ENCODE results near the gene TMEM30B.

TMEM30B gene

DNA sequence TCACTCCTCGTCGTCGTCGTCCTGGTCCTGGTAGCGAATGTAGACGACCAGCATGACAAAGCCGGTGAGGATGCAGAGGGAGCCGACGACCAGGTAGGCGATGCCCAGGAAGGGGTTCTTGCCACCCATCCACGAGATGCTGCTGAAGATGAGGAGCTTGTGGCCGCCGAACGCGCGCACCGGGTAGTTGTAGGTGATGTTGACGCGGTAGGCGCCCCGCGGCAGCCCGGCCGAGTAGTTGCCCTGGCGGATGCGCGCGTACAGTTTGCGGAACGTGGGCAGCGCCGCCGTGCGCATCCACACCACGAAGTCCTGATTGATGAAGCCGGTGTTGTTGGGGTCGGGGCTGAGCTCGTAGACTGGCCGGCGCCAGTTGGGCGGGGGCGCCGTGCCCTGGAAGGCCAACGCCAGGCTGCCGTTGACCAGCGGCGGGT is 1.0 kb downstream of the TMEM30B start:
- H3K27me3 ChIP-seq (ENCODE audit: control insufficient read depth in 1 of 2, insufficient read depth in 2 of 2, low read length in 2 of 2): peaks cover 10 to 25% of the 10 kb centered on the region in 2 donors

DNA sequence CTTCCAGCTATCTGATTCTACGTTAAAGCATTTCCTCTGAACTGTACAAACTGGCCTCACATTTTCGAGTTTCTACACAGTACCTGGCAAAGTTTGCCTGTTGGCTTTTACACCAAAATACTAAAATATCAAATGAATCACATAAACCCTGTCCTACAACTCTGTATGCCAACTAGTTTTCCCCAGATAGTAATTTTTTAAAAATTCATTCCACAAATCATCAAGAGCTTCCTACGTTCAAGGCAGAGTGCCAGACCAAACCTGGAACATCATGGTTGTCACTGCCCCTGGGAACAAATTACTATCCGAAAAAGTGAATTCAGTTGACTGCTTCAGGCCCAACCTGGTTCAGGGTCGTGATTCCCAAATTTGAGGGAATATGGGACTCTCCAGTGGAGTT is 2.1 kb downstream of the TMEM30B start:
- Histone ChIP-seq H3K27me3 (ENCODE audit: control insufficient read depth in 1 of 2, insufficient read depth in 2 of 2, low read length in 2 of 2) (peaks cover 10 to 25% of the 10 kb centered on the region in 2 donors), H3K27ac (ENCODE audit: low read depth, low read length) (no peak overlapping the region)

More for the DNA sequence above, 1.0 kb downstream of the TMEM30B start:
- Histone ChIP-seq H3K4me3 (ENCODE audit: low read depth in 1 of 2, low read length in 2 of 2) (peak overlapping the region; percentile 30), H3K27ac (ENCODE audit: low read depth, low read length) (no peak overlapping the region), H3K4me1 (ENCODE audit: insufficient read depth, low read length) (no peaks in the 10 kb centered on the region), H3K9ac (ENCODE audit: low read length) (no peak overlapping the region), H3K36me3 (ENCODE audit: insufficient read depth, low read length) (no peaks in the 10 kb centered on the region), H3K9me3 (ENCODE audit: low read length) (no peaks in the 10 kb centered on the region)

DNA sequence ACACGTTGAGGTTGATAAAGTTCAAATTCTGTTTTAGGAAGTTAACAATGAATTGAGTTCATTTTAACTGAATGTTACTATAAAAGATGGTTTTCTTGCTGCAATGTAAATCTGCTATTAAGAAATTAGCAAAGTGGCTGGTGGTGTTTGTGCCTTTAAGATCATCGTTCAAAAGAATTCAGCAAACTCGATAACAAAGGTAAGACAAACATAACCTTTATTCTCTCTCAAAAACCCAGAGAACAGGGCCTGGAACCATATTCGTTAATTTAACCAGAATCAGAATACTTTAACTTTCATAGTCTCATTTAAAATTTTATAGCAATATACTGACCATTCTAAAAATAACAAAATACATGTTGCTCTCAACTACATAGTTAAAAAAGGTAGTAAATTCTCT is 3.4 kb downstream of the TMEM30B start:
- Histone ChIP-seq H3K27ac (ENCODE audit: low read depth, low read length) (no peak overlapping the region), H3K9me3 (ENCODE audit: low read length) (no peaks in the 10 kb centered on the region), H3K4me3 (ENCODE audit: low read depth in 1 of 2, low read length in 2 of 2) (no peak overlapping the region), H3K27me3 (ENCODE audit: control insufficient read depth in 1 of 2, insufficient read depth in 2 of 2, low read length in 2 of 2) (peaks cover 10 to 25% of the 10 kb centered on the region in 2 donors), H3K4me1 (ENCODE audit: insufficient read depth, low read length) (no peaks in the 10 kb centered on the region), H3K36me3 (ENCODE audit: insufficient read depth, low read length) (no peaks in the 10 kb centered on the region), H3K9ac (ENCODE audit: low read length) (no peak overlapping the region)

More for the DNA sequence above, 2.1 kb downstream of the TMEM30B start:
- Histone ChIP-seq H3K9ac (ENCODE audit: low read length) (no peak overlapping the region), H3K9me3 (ENCODE audit: low read length) (no peaks in the 10 kb centered on the region), H3K36me3 (ENCODE audit: insufficient read depth, low read length) (no peaks in the 10 kb centered on the region), H3K4me1 (ENCODE audit: insufficient read depth, low read length) (no peaks in the 10 kb centered on the region), H3K4me3 (ENCODE audit: low read depth in 1 of 2, low read length in 2 of 2) (no peak overlapping the region)

DNA sequence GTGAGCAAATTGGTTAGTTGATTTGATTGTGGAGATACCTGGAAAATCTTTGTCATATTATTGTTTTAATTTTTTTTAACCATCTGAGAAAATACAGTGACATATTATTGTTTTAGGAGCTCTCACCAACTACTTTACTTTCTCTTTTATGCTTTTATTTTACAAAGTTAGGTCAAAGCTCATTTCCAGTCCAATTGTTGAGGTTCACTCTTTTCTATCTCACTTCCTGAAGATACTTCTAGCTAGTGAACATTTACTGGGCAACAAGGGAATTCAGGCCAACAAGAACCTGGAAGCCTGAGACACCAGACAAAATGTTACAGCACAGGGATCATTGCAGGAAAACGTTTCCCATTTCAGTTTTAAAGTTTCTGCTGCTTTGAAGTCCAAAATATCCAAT is 3.9 kb downstream of the TMEM30B start:
- Histone ChIP-seq H3K27ac (ENCODE audit: low read depth, low read length) (no peak overlapping the region), H3K4me1 (ENCODE audit: insufficient read depth, low read length) (no peaks in the 10 kb centered on the region), H3K27me3 (ENCODE audit: control insufficient read depth in 1 of 2, insufficient read depth in 2 of 2, low read length in 2 of 2) (peaks cover 10 to 25% of the 10 kb centered on the region in 2 donors), H3K9me3 (ENCODE audit: low read length) (no peaks in the 10 kb centered on the region), H3K36me3 (ENCODE audit: insufficient read depth, low read length) (no peaks in the 10 kb centered on the region), H3K9ac (ENCODE audit: low read length) (no peak overlapping the region), H3K4me3 (ENCODE audit: low read depth in 1 of 2, low read length in 2 of 2) (no peak overlapping the region)

DNA sequence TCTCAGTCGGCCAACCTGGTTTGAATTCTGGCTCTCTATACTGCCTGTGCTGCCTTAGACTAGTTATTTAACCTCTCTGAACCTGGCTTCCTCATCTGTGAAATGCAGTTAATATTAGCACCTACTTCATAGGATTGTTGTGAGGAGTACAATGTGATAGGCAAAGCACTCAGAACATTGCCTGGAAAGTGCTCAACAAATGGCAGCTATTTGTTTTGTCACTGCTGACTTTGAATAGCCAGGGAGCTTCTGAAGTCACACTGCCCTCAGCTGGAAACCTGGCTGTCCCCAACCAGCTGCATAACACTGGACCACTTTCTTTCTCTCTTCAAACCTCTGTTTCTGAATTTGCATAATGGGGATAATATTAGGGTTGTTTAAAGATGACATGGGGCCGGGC is 9.6 kb downstream of the TMEM30B start:
- Histone ChIP-seq H3K27me3 (ENCODE audit: control insufficient read depth in 1 of 2, insufficient read depth in 2 of 2, low read length in 2 of 2) (peaks cover 0 to 6% of the 10 kb centered on the region in 2 donors), H3K4me3 (ENCODE audit: low read depth in 1 of 2, low read length in 2 of 2) (no peak overlapping the region), H3K4me1 (ENCODE audit: insufficient read depth, low read length) (no peaks in the 10 kb centered on the region), H3K9ac (ENCODE audit: low read length) (no peak overlapping the region), H3K36me3 (ENCODE audit: insufficient read depth, low read length) (no peaks in the 10 kb centered on the region), H3K27ac (ENCODE audit: low read depth, low read length) (no peak overlapping the region), H3K9me3 (ENCODE audit: low read length) (no peaks in the 10 kb centered on the region)

DNA sequence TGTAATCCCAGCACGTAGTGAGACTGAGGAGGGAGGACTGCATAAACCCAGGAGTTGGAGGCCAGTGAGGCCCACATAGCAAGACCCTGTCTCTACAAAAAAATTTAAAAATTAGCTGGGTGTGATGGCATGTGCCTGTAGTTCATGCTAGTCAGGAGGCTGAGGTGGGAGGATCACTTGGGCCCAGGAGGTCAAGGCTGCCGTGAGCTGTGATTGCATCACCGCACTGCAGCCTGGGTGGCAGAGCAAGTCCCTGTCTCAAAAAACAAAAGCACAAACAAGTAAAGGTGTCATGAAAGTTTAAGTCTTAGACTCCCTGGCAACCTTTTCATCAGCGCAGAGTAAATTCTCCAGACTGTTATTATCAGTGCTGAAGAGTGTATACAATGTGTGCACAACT is 10.4 kb downstream of the TMEM30B start:
- Histone ChIP-seq H3K4me1 (ENCODE audit: insufficient read depth, low read length) (no peaks in the 10 kb centered on the region), H3K9ac (ENCODE audit: low read length) (no peak overlapping the region), H3K27ac (ENCODE audit: low read depth, low read length) (no peak overlapping the region), H3K36me3 (ENCODE audit: insufficient read depth, low read length) (no peaks in the 10 kb centered on the region), H3K9me3 (ENCODE audit: low read length) (no peaks in the 10 kb centered on the region), H3K4me3 (ENCODE audit: low read depth in 1 of 2, low read length in 2 of 2) (no peak overlapping the region), H3K27me3 (ENCODE audit: control insufficient read depth in 1 of 2, insufficient read depth in 2 of 2, low read length in 2 of 2) (peaks cover 0 to 6% of the 10 kb centered on the region in 2 donors)

DNA sequence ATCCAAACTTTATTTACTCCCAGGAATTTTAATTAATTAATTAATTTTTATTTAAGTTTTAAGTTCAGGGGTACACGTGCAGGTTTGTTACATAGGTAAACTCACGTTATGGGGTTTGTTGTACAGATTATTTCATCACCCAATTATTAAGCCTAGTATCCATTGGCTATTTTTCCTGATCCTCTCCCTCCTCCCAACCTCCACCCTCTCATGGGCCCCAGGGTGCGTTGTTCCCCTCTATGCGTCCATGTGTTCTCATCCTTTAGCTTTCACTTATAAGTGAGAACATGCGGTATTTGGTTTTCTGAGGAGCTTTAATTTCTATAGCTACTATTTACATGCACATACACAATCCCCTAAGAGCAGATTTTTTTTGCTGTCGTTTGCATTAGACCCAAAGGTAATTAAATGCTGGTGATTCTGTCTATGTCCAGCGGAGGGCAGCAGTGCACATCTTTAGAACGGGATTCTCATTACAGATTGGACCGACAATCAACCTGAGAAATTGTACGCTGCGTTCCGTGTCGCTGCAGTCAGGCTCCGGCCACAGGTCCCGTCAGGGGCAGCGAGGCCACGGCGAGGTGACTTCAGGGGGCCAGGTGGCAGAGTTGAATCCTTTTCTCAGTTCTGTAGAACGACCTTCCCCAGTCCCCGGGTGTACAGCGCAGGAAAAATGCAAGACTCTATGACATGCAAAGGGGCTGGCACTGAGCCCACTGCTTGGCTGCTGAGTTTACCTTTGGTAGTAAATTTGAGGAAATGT is 11.6 kb downstream of the TMEM30B start:
- Histone ChIP-seq H3K4me3 (ENCODE audit: low read depth in 1 of 2, low read length in 2 of 2) (peak overlapping the region; percentile 4 to 30), H3K9ac (ENCODE audit: low read length) (no peak overlapping the region), H3K27ac (ENCODE audit: low read depth, low read length) (no peak overlapping the region), H3K27me3 (ENCODE audit: control insufficient read depth in 1 of 2, insufficient read depth in 2 of 2, low read length in 2 of 2) (peaks cover 0 to 6% of the 10 kb centered on the region in 2 donors), H3K36me3 (ENCODE audit: insufficient read depth, low read length) (no peaks in the 10 kb centered on the region), H3K9me3 (ENCODE audit: low read length) (no peaks in the 10 kb centered on the region), H3K4me1 (ENCODE audit: insufficient read depth, low read length) (no peaks in the 10 kb centered on the region)

DNA sequence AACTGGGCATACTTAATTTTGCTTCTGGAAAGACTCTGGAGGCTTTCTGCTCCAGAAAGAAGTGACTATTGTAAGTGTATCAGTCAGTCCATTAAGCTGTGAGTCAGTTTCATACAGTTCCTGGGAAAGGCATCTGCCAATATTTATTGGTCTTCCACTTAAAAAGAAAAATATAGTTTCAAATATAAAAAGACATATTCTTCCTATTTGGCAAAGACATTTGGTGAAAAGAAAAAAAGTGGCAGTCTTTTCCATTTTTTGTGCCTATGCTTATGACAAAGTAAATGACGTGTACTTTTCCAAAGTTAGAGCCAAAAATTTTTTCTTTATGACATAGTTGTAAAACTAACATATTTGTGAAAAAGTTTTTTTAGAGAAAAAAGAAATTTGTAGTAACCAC is 12.3 kb downstream of the TMEM30B start:
- Histone ChIP-seq H3K4me3 (ENCODE audit: low read depth in 1 of 2, low read length in 2 of 2) (no peak overlapping the region), H3K36me3 (ENCODE audit: insufficient read depth, low read length) (no peaks in the 10 kb centered on the region), H3K4me1 (ENCODE audit: insufficient read depth, low read length) (no peaks in the 10 kb centered on the region), H3K27ac (ENCODE audit: low read depth, low read length) (no peak overlapping the region), H3K9me3 (ENCODE audit: low read length) (no peaks in the 10 kb centered on the region), H3K27me3 (ENCODE audit: control insufficient read depth in 1 of 2, insufficient read depth in 2 of 2, low read length in 2 of 2) (peaks cover 0 to 6% of the 10 kb centered on the region in 2 donors), H3K9ac (ENCODE audit: low read length) (no peak overlapping the region)

DNA sequence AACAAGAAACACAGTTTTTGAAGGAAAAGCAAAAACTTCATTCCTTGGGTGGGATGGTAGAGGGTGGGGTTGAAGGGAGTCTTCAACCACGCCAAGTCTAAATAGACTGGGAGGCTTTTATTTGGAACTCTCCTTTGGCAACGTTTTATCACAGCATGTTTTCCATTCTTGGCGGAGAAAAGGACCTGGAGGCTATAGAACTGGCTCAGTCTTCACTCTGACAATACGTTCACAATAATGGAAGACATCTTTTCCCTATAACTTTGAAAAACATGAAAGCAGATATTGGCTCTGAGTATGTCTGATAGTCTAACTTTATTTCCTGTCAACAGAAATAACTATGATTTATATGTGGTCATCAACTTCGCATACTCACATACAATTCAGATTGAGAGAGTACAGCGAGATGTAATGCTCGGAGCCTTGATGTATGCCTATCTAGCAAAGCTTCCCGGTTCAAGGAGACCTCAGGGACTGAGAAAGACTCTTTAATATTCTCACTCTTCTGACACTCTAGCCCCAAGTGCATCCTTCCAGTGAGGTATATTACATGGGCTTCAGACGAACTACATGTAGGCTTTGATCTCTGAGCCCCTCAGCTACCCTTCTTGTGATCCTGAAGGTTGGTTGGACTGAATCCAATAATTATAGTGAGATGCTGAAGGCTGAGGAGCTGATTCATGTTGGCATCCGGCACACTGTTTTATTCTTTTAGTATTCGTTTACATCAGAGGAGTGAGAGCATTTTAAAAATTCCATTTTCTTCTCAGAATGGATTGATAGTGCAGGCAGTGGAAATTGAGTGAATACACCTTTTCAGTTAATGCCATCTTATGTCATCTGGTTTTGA is 14.0 kb downstream of the TMEM30B start:
- Histone ChIP-seq H3K4me3 (ENCODE audit: low read depth in 1 of 2, low read length in 2 of 2) (no peak overlapping the region), H3K9me3 (ENCODE audit: low read length) (no peaks in the 10 kb centered on the region), H3K27ac (ENCODE audit: low read depth, low read length) (no peak overlapping the region), H3K36me3 (ENCODE audit: insufficient read depth, low read length) (no peaks in the 10 kb centered on the region), H3K27me3 (ENCODE audit: control insufficient read depth in 1 of 2, insufficient read depth in 2 of 2, low read length in 2 of 2) (peaks cover 0 to 6% of the 10 kb centered on the region in 2 donors), H3K4me1 (ENCODE audit: insufficient read depth, low read length) (no peaks in the 10 kb centered on the region), H3K9ac (ENCODE audit: low read length) (no peak overlapping the region)

DNA sequence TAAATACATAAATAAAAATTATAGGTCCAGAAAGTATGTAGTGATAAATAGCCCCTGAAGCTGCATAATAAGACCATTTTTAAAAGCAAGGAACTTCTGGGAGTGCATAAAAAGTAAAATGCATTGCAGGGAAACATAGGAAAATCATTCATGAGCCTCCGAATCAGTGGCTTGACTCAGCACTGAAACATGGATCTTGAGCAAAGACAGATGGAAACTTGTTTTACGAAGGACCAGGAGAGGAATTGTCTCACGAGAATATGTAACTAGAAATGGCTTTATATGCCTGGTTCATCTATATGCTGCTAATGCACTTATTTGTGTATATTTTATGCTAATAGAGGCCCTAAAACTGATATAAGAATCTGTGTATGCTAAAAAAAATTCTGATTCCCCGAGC is 14.7 kb downstream of the TMEM30B start:
- Histone ChIP-seq H3K4me1 (ENCODE audit: insufficient read depth, low read length) (no peaks in the 10 kb centered on the region), H3K9ac (ENCODE audit: low read length) (no peak overlapping the region), H3K27ac (ENCODE audit: low read depth, low read length) (no peak overlapping the region), H3K36me3 (ENCODE audit: insufficient read depth, low read length) (no peaks in the 10 kb centered on the region), H3K9me3 (ENCODE audit: low read length) (no peaks in the 10 kb centered on the region), H3K27me3 (ENCODE audit: control insufficient read depth in 1 of 2, insufficient read depth in 2 of 2, low read length in 2 of 2) (peaks cover 0 to 6% of the 10 kb centered on the region in 2 donors), H3K4me3 (ENCODE audit: low read depth in 1 of 2, low read length in 2 of 2) (no peak overlapping the region)

DNA sequence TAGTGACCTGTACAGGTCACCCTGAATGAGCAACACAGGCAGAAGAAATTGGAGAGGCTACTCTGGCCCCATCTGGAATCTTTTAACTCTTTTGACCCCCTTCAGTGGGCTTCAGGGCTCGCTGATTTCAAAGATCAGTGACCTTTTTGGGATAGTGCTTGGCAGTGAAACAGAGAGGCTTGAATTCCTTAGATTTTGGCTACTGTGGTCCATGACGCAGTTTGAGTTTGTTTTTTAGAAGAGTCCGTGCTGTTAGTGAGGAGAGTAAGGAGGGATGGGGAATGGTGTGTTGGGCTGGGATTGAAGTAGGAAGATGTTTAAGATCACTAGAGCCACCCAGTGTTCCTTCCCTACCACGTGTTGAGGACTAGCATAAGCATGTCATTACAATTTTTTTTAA is 16.5 kb downstream of the TMEM30B start:
- Histone ChIP-seq H3K9me3 (ENCODE audit: low read length) (no peaks in the 10 kb centered on the region), H3K27ac (ENCODE audit: low read depth, low read length) (no peak overlapping the region), H3K4me1 (ENCODE audit: insufficient read depth, low read length) (no peaks in the 10 kb centered on the region), H3K27me3 (ENCODE audit: control insufficient read depth in 1 of 2, insufficient read depth in 2 of 2, low read length in 2 of 2) (peaks cover 0 to under 1% of the 10 kb centered on the region in 2 donors), H3K36me3 (ENCODE audit: insufficient read depth, low read length) (no peaks in the 10 kb centered on the region), H3K9ac (ENCODE audit: low read length) (no peak overlapping the region), H3K4me3 (ENCODE audit: low read depth in 1 of 2, low read length in 2 of 2) (no peak overlapping the region)
